DND-41 (cell line): Measurements from ENCODE around the gene ANO3.

ENCODE experiments used
- ATAC-seq: fragments of 200-7000 bp; cut with Tn5 transposase; 3 replicates; pipeline ENCODE4 v1.9.1; 2021; ENCODE audit warnings: low read depth; ENCODE audit not compliant: insufficient read depth
- DNase-seq: peaks from one replicate; pipeline ENCODE4 v3.0.0-alpha.2; 2020
- H2AFZ ChIP-seq: 2 replicates; pipeline ENCODE4 v1.6.0; 2012; ENCODE audit warnings: low read depth, low read length
- H3K27ac ChIP-seq: 2 replicates; pipeline ENCODE4 v1.5.1; 2012; ENCODE audit warnings: low read length, inconsistent platforms
- H3K27me3 ChIP-seq: fragments of 200-600 bp; sonication (generic); 2 replicates; pipeline ENCODE4 v1.6.0; 2012; ENCODE audit warnings: low read length, mild to moderate bottlenecking, inconsistent platforms; ENCODE audit not compliant: insufficient read depth, poor library complexity
- H3K36me3 ChIP-seq: 2 replicates; pipeline ENCODE4 v1.5.1; 2012; ENCODE audit warnings: low read length, inconsistent platforms; ENCODE audit not compliant: insufficient read depth
- H3K4me1 ChIP-seq: 2 replicates; pipeline ENCODE4 v1.5.1; 2012; ENCODE audit warnings: mild to moderate bottlenecking, low read length; ENCODE audit not compliant: insufficient read depth
- H3K4me2 ChIP-seq: 2 replicates; pipeline ENCODE4 v1.6.0; 2012; ENCODE audit warnings: mild to moderate bottlenecking, moderate library complexity, low read length, inconsistent platforms; ENCODE audit not compliant: insufficient read depth
- H3K4me3 ChIP-seq, 2 experiments: fragments of 200-600 bp in 1 of 2; shearing (Covaris generic) in 1 of 2; 2 replicates each; pipeline ENCODE4 v1.5.1; 2012 to 2016; ENCODE audit warnings: inconsistent platforms in 2 of 2, low read length in 2 of 2, mild to moderate bottlenecking in 2 of 2, low read depth in 1 of 2, moderate library complexity in 1 of 2
- H3K79me2 ChIP-seq: 2 replicates; pipeline ENCODE4 v1.6.0; 2012; ENCODE audit warnings: low read length, inconsistent platforms; ENCODE audit not compliant: insufficient read depth
- H3K9ac ChIP-seq: 2 replicates; pipeline ENCODE4 v1.6.0; 2012; ENCODE audit warnings: low read depth, mild to moderate bottlenecking, inconsistent platforms, low read length, moderate library complexity
- H3K9me3 ChIP-seq: 2 replicates; pipeline ENCODE4 v1.5.1; 2012; ENCODE audit warnings: low read length, moderate library complexity, mild to moderate bottlenecking, inconsistent platforms; ENCODE audit not compliant: insufficient read depth, severe bottlenecking
- H4K20me1 ChIP-seq: 2 replicates; pipeline ENCODE4 v1.6.0; 2012; ENCODE audit warnings: low read length; ENCODE audit not compliant: insufficient read depth
- CTCF ChIP-seq: IDR thresholded peaks from 2 replicates; pipeline ENCODE4 v1.5.1; 2012; ENCODE audit warnings: borderline replicate concordance, low read length, moderate library complexity, mild to moderate bottlenecking; ENCODE audit not compliant: poor library complexity, severe bottlenecking; ENCODE audit errors: extremely low read depth
- EZH2 ChIP-seq: IDR thresholded peaks from 3 replicates; pipeline ENCODE4 v1.6.1; 2012; ENCODE audit warnings: borderline replicate concordance, low read depth, mild to moderate bottlenecking, moderate library complexity, low read length, inconsistent platforms; ENCODE audit not compliant: severe bottlenecking

ANO3 gene

GRCh38 chr11:26554455-26554854, 222.5 kb downstream of the ANO3 start:
- TF ChIP-seq CTCF (no peak), EZH2 (no peak)
- DNase-seq (no peak), ATAC-seq (no peak)
- Histone ChIP-seq H3K9me3 (no peaks in the 10 kb centered on the region), H3K4me1 (no peaks in the 10 kb centered on the region), H3K9ac (no peak overlapping the region), H3K79me2 (no peaks in the 10 kb centered on the region), H3K27me3 (no peaks in the 10 kb centered on the region), H3K4me3 (no peak overlapping the region), H2AFZ (no peak overlapping the region), H4K20me1 (no peaks in the 10 kb centered on the region), H3K36me3 (no peaks in the 10 kb centered on the region), H3K4me2 (no peak overlapping the region), H3K27ac (no peak overlapping the region)

- no peak overlapping the region for H3K27ac ChIP-seq
- H3K4me1 ChIP-seq: no peaks in the 10 kb centered on the region
- no peaks in the 10 kb centered on the region for H3K36me3 ChIP-seq
- H3K4me2 ChIP-seq: no peak overlapping the region
- DNase-seq (no peak), ATAC-seq (no peak)
- no peaks in the 10 kb centered on the region for H4K20me1 ChIP-seq
- H3K9ac ChIP-seq: no peak overlapping the region
- no peak overlapping the region for H2AFZ ChIP-seq
- H3K4me3 ChIP-seq: no peak overlapping the region
- H3K9me3 ChIP-seq: no peaks in the 10 kb centered on the region
- no peaks in the 10 kb centered on the region for H3K27me3 ChIP-seq
- TF ChIP-seq CTCF (no peak), EZH2 (no peak)
- no peaks in the 10 kb centered on the region for H3K79me2 ChIP-seq
Observed at GRCh38 chr11:26556582-26556981, 224.7 kb downstream of the ANO3 start.

- Histone ChIP-seq H3K27me3 (no peaks in the 10 kb centered on the region), H3K4me2 (no peak overlapping the region), H3K9ac (no peak overlapping the region), H2AFZ (no peak overlapping the region), H3K27ac (no peak overlapping the region), H3K79me2 (no peaks in the 10 kb centered on the region), H3K4me1 (no peaks in the 10 kb centered on the region), H3K36me3 (no peaks in the 10 kb centered on the region), H3K4me3 (no peak overlapping the region), H4K20me1 (no peaks in the 10 kb centered on the region), H3K9me3 (no peaks in the 10 kb centered on the region)
- DNase-seq: no peak
- no peak for ATAC-seq
- no peak for TF ChIP-seq CTCF
- no peak for TF ChIP-seq EZH2
Observed at GRCh38 chr11:26557666-26558065, 225.7 kb downstream of the ANO3 start.

GRCh38 chr11:26558190-26558589, 226.3 kb downstream of the ANO3 start:
- Histone ChIP-seq H3K79me2 (no peaks in the 10 kb centered on the region), H3K27ac (no peak overlapping the region), H3K4me3 (no peak overlapping the region), H3K36me3 (no peaks in the 10 kb centered on the region), H3K9me3 (no peaks in the 10 kb centered on the region), H3K4me2 (no peak overlapping the region), H3K27me3 (no peaks in the 10 kb centered on the region), H2AFZ (no peak overlapping the region), H4K20me1 (no peaks in the 10 kb centered on the region), H3K4me1 (no peaks in the 10 kb centered on the region), H3K9ac (no peak overlapping the region)
- TF ChIP-seq EZH2 (no peak), CTCF (no peak)
- ATAC-seq: no peak
- DNase-seq: no peak
